RWPE1 (cell line): ENCODE data around the gene FUT7.

Source experiments
- CTCF ChIA-PET: fragments of 350-600 bp; sonication (Branson Sonifier 250); formaldehyde crosslinking; extraction: SDS; loops from one replicate; lab custom pipeline; 2021; lab: Yijun Ruan, JAX
- POLR2A ChIA-PET: fragments of 400-600 bp; formaldehyde crosslinking; extraction: SDS; loops from one replicate; lab custom pipeline; 2020; ENCODE audit warnings: antibody characterized with exemption; ENCODE audit not compliant: low non-redundant PET; lab: Yijun Ruan, JAX
- DNase-seq: peaks from one replicate; pipeline ENCODE4 v3.0.0; 2012; ENCODE audit warnings: low spot score
- H3K27ac ChIP-seq: fragments of 450-650 bp; 2 replicates; pipeline ENCODE4 v1.5.1; 2017
- CTCF ChIP-seq: fragments of 450-650 bp; conservative IDR thresholded peaks from 2 replicates; pipeline ENCODE4 v1.5.1; 2017; ENCODE audit warnings: low read depth, mild to moderate bottlenecking

FUT7 gene

DNA sequence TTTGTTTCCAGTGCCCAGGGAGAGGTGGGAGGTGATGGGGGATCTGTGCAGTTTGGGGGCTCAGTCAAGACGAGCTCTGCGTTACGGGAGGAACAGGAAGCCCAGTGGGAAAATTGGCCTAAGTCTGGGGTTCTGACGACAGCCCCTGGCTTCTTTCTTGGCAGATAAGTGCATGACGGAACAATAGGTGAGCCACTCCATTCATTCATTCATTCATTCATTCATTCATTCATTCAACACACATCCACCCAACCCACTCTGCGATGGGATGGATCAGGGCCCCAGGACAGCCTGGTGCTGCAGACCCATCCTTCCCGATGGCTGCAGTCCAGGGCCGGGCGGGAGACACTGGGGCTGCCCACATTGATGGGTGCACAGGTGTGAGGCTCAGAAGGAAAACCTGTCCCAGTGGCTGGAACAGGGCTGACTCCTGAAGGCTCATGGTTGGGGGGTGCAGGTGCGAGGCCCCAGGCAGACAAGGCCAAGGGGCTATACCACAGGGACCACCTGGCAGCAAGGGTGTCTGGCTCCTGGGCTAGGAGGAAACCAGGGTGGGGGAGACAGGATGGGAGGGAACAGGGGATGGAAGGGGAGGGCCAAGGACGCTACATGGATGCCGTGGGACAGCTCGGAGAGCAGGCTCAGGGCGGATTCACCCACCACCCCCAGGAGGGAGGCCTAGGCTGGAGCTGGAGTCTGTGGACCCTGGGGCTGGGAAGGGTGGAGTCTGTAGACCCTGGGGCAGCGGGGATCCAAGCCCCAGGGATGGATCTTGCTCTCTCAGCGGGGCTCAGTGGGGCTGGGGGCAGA lies 51.0 kb downstream of the FUT7 start:
- H3K27ac ChIP-seq: peak overlapping the region; percentile 57
- ChIA-PET CTCF (interaction anchor here (0.6 to 1.4 kb wide), 6 partner anchors 10 to 530 kb away, joined by 3 to 4 read pairs (median 3); no protein-coding TSS in a partner anchor), POLR2A (no interaction called here)
- no peak for TF ChIP-seq CTCF
- no peak for DNase-seq
